Hematopoietic multipotent progenitor cell treated with erythropoietin and hydrocortisone succinate and interleukin-3 and kit ligand, for 4 days (in vitro differentiated cells): Measurements from ENCODE around the gene KCTD2.
"Not testable (repeated sequence)": the region's sequence is repeated elsewhere in the genome, so short reads cannot be mapped to it uniquely, and the experiment has no call there.

ENCODE experiments used
- DNase-seq: peaks from one replicate; pipeline ENCODE4 v3.0.0-alpha.2; 2015

The KCTD2 gene

GRCh38 chr17:75046407-75047289 lies at the start of gene KCTD2, which contains the start of gene ATP5PD:
Gene KCTD2 (plus strand): TSS chr17:75047225. CDS start chr17:75047251, 26 bp downstream.
Gene ATP5PD (minus strand): TSS chr17:75046969. CDS start chr17:75042650, 4,319 bp downstream.
- DNase-seq = peak; percentile 99

- DNase-seq = no peak
These were observed 48.2 kb upstream of the KCTD2 start for GRCh38 chr17:74998783-74999182.

GRCh38 chr17:74999523-74999922 lies 47.5 kb upstream of the KCTD2 start:
- DNase-seq = no peak

GRCh38 chr17:75001915-75002843 lies 44.8 kb upstream of the KCTD2 start:
- DNase-seq = peak; percentile 53

GRCh38 chr17:75003070-75003956 lies 43.7 kb upstream of the KCTD2 start:
- no peak for DNase-seq

- no peak for DNase-seq
These were observed 43.1 kb upstream of the KCTD2 start for GRCh38 chr17:75003957-75004355.

GRCh38 chr17:75004371-75004770 lies 42.7 kb upstream of the KCTD2 start:
- DNase-seq = no peak

GRCh38 chr17:75005291-75005690 lies 41.7 kb upstream of the KCTD2 start:
- DNase-seq = no peak

- DNase-seq = not testable (repeated sequence)
These were observed 40.9 kb upstream of the KCTD2 start for GRCh38 chr17:75006084-75006483.

GRCh38 chr17:75006653-75007052 lies 40.4 kb upstream of the KCTD2 start:
- DNase-seq = peak; percentile 54

GRCh38 chr17:75008373-75008772 lies 38.7 kb upstream of the KCTD2 start:
- DNase-seq = no peak

GRCh38 chr17:75009139-75009724 lies 37.8 kb upstream of the KCTD2 start:
- no peak for DNase-seq

- peak; percentile 12 for DNase-seq
These were observed 36.2 kb upstream of the KCTD2 start for GRCh38 chr17:75010683-75011400.

GRCh38 chr17:75011401-75012095 lies 35.5 kb upstream of the KCTD2 start:
- no peak for DNase-seq

GRCh38 chr17:75012096-75012345 lies 35.0 kb upstream of the KCTD2 start:
- DNase-seq = no peak

GRCh38 chr17:75012346-75013091 lies 34.5 kb upstream of the KCTD2 start, which contains the start of gene MRPL58:
Gene MRPL58 (plus strand): TSS chr17:75012670. CDS start chr17:75012687, 17 bp downstream.
- peak; percentile 96 for DNase-seq

- no peak for DNase-seq
These were observed 33.9 kb upstream of the KCTD2 start for GRCh38 chr17:75013092-75013559.

- no peak for DNase-seq
These were observed 27.9 kb upstream of the KCTD2 start for GRCh38 chr17:75019146-75019545.

- DNase-seq = no peak
These were observed 27.3 kb upstream of the KCTD2 start for GRCh38 chr17:75019710-75020109.
